GM19463 (cell line): Measurements from ENCODE around the gene PCNX1.
"Not testable (repeated sequence)": the region's sequence is repeated elsewhere in the genome, so short reads cannot be mapped to it uniquely, and the experiment has no call there.

Source experiments
- ATAC-seq: cut with Tn5 transposase; IDR thresholded peaks from one replicate; pipeline ENCODE4 v1.9.1; 2021; ENCODE audit warnings: mild to moderate bottlenecking, moderate library complexity; ENCODE audit not compliant: unreplicated experiment

PCNX1 gene

GRCh38 chr14:70909733-70910614, 2.7 kb downstream of the PCNX1 start:
- ATAC-seq = no peak

- no peak for ATAC-seq
Observed at GRCh38 chr14:70915415-70915814, 8.2 kb downstream of the PCNX1 start.

GRCh38 chr14:70916300-70916699, 9.0 kb downstream of the PCNX1 start:
- ATAC-seq = no peak

- no peak for ATAC-seq
Observed at GRCh38 chr14:70916799-70917198, 9.5 kb downstream of the PCNX1 start.

- no peak for ATAC-seq
Observed at GRCh38 chr14:70917633-70918032, 10.4 kb downstream of the PCNX1 start.

GRCh38 chr14:70919774-70920173, 12.5 kb downstream of the PCNX1 start:
- ATAC-seq = no peak

- no peak for ATAC-seq
Observed at GRCh38 chr14:70920608-70921007, 13.3 kb downstream of the PCNX1 start.

DNA sequence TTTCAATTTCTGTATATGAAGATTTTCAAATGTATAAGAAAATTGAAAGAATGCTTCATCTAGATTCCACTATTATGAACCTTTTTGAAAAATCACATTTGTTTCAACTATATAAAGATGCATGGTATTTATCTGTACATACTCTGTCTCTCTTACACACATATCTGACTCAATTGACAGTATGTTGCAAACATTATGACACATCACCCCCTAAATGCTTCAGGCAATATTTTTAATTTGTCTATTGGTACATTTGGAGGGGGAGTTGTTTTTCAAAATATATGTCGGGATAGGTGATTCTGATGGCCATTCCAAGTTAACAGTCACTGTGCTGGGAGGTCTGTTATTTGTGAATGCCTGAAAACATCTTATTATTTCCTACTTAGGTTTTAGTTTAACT, 14.4 kb downstream of the PCNX1 start:
- ATAC-seq = no peak

DNA sequence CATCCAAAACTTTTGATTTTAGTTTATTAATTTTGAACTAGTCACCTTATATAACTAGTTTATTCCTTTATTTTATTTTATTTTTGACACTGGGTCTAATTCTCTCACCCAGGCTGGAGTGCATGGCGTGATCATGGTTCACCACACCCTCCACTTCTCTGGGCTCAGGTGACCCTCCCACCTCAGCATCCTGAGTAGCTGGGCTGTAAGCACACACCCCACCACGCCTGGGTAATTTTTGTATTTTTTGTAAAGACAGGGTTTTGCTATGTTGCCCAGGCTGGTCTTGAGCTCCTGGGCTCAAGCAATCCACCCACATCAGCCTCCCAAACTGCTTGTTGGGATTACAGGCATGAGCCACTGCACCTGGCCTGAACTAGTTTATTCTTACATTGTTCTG, 17.3 kb downstream of the PCNX1 start:
- no peak for ATAC-seq

- ATAC-seq = no peak
Observed at GRCh38 chr14:70926235-70926830, 19.1 kb downstream of the PCNX1 start.

DNA sequence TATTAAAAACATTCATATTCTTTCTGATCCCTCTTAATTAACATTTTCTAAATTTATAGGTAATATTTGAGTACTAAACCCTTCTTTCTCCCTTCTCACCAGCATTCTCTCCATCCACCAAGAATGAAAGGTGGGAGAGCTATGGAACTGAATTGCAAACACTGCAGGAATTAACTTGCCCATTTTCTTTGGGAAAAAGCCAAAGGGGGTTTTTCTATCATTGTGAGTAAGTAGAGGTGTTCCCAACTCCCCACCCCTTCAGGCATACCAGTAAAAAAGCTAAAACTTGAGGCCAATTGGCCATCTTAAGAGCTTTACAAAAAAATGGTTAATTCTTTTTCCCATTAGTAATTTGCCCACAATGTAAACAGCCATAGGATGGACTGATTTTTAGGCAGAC, 23.7 kb downstream of the PCNX1 start:
- no peak for ATAC-seq

DNA sequence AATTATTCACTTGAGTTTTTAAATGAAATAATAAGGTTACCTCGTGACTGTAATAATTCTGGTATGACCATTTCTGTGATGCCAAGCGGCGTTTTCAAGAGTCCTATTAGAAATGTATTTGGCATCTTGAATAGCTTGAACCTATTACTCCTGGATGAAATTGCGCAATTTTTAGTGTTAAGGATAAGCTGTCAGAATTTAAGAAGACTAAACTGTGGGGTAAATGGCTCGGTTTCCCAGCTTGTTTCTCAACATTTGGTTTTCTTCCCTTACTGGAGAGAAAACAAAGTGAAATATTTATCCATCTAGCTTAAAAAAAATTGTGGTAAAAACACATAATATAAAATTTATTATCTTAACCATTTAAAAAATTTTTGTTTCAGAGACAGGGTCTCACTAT, 26.8 kb downstream of the PCNX1 start:
- no peak for ATAC-seq

- peak; percentile 83 for ATAC-seq
Observed at GRCh38 chr14:70934502-70935134, 27.4 kb downstream of the PCNX1 start.

- ATAC-seq = no peak
Observed at GRCh38 chr14:70935135-70935534, 27.9 kb downstream of the PCNX1 start.

- not testable (repeated sequence) for ATAC-seq
Observed at GRCh38 chr14:70939693-70940092, 32.4 kb downstream of the PCNX1 start.

DNA sequence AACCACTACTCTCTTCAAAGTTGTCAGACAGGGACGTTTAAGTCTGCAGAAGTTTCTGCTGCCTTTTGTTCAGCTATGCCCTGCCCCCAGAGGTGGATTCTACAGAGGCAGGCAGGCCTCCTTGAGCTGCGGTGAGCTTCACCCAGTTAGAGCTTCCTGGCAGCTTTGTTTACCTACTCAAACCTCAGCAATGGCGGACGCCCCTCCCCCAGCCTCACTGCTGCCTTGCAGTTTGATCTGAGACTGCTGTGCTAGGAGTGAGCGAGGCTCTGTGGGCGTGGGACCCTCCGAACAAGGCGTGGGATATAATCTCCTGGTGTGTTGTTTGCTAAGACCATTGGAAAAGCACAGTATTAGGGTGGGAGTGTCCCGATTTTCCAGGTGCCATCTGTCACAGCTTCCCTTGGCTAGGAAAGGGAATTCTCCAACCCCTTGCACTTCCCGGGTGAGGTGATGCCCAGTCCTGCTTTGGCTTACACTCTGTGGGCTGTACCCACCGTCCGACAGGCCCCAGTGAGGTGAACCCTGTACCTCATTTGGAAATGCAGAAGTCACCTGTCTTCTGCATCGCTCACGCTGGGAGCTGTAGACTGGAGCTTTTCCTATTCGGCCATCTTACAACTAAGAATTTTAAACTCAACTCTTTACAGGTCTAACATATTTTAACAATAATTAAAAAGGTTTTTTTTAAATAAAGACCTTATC, 34.5 kb downstream of the PCNX1 start:
- not testable (repeated sequence) for ATAC-seq

GRCh38 chr14:70942342-70942706, 35.1 kb downstream of the PCNX1 start:
- no peak for ATAC-seq

DNA sequence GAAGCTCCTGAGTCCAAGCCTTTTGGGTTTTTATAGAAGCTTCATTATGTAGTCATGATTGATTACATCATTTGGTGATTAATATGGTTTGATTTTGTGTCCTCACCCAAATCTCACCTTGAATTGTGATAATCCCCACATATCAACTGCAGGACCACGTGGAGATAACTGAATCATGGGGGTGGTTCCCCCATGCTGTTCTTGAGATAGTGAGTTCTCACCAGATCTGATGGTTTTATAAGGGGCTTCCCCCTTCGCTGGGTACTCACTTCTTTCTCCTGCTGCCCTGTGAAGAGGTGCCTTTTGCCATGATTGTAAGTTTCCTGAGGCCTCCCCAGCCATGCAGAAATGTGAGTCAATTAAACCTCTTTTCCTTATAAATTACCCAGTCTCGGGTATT, 35.5 kb downstream of the PCNX1 start:
- not testable (repeated sequence) for ATAC-seq

- no peak for ATAC-seq
Observed at GRCh38 chr14:70943838-70944237, 36.6 kb downstream of the PCNX1 start.

DNA sequence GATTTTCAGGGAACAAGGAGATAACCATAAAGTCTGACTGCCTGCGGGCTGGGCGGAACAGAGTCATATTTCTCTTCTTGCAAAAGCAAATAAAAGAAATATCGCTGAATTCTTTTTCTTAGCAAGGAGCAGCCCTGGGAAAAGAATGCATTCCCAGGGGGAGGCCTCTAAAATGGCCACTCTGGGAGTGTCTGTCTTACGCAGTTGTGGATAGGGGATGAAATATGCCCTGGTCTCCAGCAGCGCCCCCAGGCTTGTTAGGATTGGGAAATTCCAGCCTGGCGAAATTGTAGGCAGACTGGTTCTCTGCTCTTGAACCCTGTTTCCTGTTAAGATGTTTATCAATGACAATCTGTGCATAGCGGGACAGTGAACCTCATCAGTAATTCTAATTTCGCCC, 40.5 kb downstream of the PCNX1 start:
- ATAC-seq = no peak

- ATAC-seq = no peak
Observed at GRCh38 chr14:70952485-70952884, 45.2 kb downstream of the PCNX1 start.
